Measurements from ENCODE around the gene NEGR1. TPM values are rescaled to one million over a fixed set of nuclear protein-coding genes. Genes with fewer than 3 reads are reported as not detected.

The NEGR1 gene
- total RNA-seq, 1 experiment from 2014 or later = 1.3 TPM

GRCh38 chr1:71638081-71638766 lies 644.1 kb downstream of the NEGR1 start:
- peak; percentile 13 for DNase-seq (ENCODE audit: low read depth)

DNA sequence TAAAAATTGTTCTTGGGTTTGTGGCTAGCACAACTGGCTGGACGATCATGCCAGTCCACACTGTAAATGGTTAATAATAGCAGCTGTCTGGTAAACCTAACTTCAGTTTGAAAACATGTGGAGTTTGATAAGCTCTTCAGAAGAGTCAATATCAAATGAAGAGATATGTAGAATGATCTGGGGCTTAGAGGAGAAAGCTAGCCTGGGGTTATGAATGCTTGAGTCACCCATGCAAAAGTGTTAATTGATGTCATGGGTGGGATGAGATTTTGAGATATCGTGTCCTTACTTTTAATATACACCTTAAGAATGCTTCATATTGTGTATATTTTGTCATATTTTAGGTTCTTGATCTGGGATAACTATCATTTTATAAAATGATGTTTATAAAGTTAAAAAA lies 646.8 kb downstream of the NEGR1 start:
- no peak for DNase-seq (ENCODE audit: low read depth)

- DNase-seq (ENCODE audit: low read depth) = no peak
Measured at GRCh38 chr1:71634159-71634558, 648.2 kb downstream of the NEGR1 start.

- no peak for DNase-seq (ENCODE audit: low read depth)
Measured at GRCh38 chr1:71630073-71630472, 652.3 kb downstream of the NEGR1 start.

GRCh38 chr1:71625004-71625403 lies 657.3 kb downstream of the NEGR1 start:
- DNase-seq (ENCODE audit: low read depth) = no peak

DNA sequence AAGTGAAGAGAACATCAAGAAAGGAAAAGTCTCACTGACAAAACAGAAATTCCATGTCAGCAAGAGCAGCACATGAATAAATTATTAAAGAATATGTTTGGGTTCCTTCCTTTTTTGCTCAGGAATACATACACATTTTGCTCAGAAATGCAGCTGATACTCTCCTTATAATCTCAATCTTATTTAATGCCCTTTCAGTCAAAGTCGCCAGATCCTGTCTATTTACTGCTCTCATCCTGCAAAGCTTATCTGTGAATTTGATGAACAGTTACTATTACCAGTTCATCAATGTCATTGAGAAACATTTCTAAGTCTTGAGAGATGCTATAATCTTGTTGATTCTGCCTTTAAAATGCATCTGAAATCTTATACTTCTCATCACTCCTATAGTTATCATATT lies 658.5 kb downstream of the NEGR1 start:
- DNase-seq (ENCODE audit: low read depth) = no peak

DNA sequence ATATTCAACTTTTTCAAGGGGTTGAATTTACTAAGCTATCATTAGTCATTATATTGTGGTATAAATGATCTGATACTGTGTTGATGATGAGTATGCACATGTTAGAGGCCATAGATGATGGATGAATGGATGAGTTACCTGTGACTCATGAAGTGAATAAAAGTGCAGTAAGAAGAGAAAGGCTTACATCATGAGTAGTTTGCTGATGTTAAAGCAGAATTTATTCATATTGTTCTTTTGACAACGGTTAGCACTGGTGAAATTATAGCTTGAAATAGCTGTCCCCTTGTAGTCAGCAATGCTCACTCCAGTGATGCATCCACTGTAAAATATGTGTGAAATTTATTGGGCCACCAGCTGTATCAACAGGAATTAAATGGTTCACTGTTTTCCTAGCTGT lies 660.6 kb downstream of the NEGR1 start:
- peak; percentile 32 for DNase-seq (ENCODE audit: low read depth)

DNA sequence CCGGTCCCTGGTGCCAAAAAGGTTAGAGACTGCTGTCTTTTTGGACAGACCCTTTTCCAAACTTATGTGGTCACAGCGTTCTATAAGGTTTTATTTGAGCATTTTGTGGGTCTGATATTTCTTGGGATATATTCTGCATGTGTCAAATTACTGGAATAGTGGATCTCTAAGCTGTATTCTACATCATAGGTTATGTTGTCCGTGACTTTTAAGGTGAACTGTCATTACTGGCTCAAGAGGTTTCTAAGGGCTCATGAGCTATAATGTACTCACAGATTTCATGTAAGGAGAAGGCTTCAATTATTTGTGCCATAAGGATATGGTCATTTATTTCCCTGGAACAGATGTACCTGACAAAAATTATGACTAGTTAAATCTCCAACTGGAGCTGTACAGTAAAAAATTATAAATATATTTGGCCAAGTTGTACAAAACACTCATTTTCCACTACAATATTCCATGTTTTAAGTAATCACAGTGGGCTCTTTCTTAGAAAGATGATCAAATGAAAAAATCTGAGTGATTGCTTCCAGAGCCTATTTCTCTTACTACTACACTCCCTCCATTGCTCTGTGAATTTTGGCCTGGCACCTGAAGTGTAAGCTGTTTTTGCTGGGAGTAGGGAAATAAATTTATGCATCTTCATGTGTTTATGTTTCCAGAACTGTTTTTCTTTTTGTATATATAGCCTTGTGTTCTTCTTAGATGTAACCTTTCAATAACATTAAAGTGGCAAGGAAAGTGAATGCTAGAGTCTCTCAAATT lies 663.4 kb downstream of the NEGR1 start:
- DNase-seq (ENCODE audit: low read depth) = no peak

DNA sequence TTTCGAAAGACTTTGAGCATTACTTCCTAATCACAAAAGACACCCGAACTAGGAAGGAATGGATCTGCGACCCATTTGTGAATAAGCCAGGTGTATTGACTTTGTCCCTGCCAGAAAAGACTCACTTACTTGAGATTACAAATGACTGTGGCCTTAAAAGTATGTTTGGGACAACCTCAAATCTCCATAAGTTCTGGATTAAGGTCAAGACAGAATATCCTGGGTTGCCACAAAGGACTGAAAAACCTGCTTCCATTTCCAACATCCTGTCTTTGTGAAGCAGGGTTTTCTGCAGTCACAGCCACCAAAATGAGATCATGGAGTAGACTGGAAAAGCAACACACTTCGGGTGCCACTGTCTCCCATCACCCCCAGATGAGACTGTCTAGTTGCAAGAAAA lies 664.1 kb downstream of the NEGR1 start:
- DNase-seq (ENCODE audit: low read depth) = no peak

- no peak for DNase-seq (ENCODE audit: low read depth)
Measured at GRCh38 chr1:71610476-71610875, 671.9 kb downstream of the NEGR1 start.

GRCh38 chr1:71603044-71603776 lies 679.1 kb downstream of the NEGR1 start:
- DNase-seq (ENCODE audit: low read depth) = no peak

GRCh38 chr1:71600023-71600422 lies 682.3 kb downstream of the NEGR1 start:
- no peak for DNase-seq (ENCODE audit: low read depth)

GRCh38 chr1:71599306-71599705 lies 683.0 kb downstream of the NEGR1 start:
- DNase-seq (ENCODE audit: low read depth) = no peak

DNA sequence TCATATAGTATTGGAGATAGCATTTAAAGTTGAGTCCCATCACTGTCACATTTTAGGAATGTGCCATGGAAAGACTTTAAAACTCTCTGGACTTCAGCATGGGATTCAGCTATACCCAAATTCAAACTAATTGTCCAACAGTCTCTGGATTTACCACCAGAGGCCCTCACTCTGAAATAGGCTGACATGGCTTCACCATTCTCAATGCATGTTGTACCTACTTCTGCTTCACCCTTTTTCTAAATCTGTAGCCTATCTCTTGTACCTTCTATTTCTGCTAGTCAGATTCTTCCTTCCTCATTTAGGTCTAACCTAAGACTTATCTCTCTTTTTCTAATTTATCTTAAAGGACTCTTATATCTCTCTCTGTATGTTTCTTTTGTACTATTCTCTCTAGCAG lies 688.8 kb downstream of the NEGR1 start:
- no peak for DNase-seq (ENCODE audit: low read depth)

GRCh38 chr1:71592646-71593274 lies 689.6 kb downstream of the NEGR1 start:
- no peak for DNase-seq (ENCODE audit: low read depth)

- DNase-seq (ENCODE audit: low read depth) = no peak
Measured at GRCh38 chr1:71589005-71589404, 693.3 kb downstream of the NEGR1 start.

DNA sequence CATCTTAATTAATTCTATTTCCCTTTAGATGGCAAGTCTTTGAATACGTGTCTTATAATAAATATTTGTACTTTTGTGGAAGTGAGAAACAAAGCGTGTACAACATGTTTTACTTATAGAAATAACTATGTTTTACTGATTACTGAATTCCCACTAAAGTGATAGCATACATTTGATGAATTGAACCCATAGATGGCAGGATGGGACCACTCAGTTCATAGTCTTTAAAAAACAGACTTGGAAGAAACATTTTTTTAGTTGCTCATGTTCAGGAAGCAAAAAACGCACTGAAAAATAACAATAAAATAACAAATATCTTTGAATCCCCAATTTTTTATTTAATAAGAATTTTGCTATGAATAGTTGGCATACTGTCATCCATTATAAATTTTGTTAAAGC lies 694.4 kb downstream of the NEGR1 start:
- DNase-seq (ENCODE audit: low read depth) = no peak

DNA sequence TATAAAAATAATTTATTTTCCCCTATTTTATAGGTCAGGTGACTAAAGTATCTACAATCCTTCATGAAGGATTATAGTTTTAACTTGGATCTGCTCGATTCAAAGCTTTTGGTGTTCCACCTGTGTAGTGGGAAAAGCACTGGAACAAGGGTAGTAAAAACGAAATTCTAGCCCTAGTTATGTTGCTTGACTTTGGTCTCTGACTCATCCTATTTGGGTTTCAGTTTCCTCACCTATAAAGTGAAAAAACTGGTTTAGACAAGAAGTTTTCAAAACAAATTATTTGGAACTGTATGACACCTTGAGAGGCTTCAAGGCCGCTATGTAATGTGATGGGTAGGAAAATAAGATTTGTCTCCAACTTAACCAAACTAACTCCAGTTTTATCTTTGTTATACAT lies 696.3 kb downstream of the NEGR1 start:
- DNase-seq (ENCODE audit: low read depth) = no peak

GRCh38 chr1:71583756-71584155 lies 698.6 kb downstream of the NEGR1 start:
- DNase-seq (ENCODE audit: low read depth) = no peak

- no peak for DNase-seq (ENCODE audit: low read depth)
Measured at GRCh38 chr1:71582673-71583072, 699.7 kb downstream of the NEGR1 start.

DNA sequence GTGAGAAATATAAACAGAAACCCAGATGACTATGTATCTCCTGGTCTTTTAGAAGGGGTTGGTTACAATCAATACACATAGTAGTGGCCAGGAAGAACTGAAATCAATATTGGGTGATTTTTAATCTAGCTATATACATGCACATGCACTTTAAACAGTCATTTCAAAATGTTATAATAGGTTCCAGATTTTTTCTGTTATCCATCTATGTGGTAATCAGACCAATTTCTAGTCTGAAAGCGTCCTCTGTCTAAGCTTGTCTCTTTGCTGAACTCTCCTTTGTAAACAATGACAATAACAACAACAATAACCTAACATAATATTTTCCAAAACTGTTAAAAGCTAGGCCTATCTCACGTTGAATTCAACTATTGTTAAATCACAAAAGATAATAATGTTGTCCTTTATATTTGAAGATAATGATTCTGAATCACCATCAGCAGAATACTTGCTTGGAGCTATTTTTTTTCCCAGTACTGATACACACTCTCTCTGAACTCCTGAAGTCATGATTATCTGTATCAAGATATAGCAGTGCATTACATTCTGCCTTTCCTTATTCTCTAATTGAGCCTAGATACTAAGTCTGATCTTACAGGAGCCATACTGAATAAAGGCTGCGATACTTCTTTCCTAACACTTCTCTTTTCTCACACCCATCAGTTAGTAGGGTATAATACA lies 704.7 kb downstream of the NEGR1 start:
- no peak for DNase-seq (ENCODE audit: low read depth)

- DNase-seq (ENCODE audit: low read depth) = no peak
Measured at GRCh38 chr1:71572038-71572437, 710.3 kb downstream of the NEGR1 start.
